HepG2 (cell line): ENCODE results near the gene ANKRD39. TPM values are rescaled to one million over a fixed set of nuclear protein-coding genes. Genes with fewer than 3 reads are reported as not detected.

Source experiments
- AKAP8 ChIP-seq: sonication (generic); formaldehyde crosslinking; IDR thresholded peaks from 2 replicates; pipeline ENCODE4 v1.5.1; 2020; ENCODE audit warnings: mild to moderate bottlenecking, missing genetic modification reagents
- KDM4B ChIP-seq: sonication (generic); formaldehyde crosslinking; IDR thresholded peaks from 2 replicates; pipeline ENCODE4 v1.4.0; 2020; ENCODE audit warnings: missing genetic modification reagents
- KDM5B ChIP-seq: sonication (generic); formaldehyde crosslinking; IDR thresholded peaks from 2 replicates; pipeline ENCODE4 v1.4.0; 2020; ENCODE audit warnings: missing genetic modification reagents, mild to moderate bottlenecking, borderline replicate concordance
- MEIS2 ChIP-seq: sonication (generic); formaldehyde crosslinking; IDR thresholded peaks from 2 replicates; pipeline ENCODE4 v1.9.0; 2021; ENCODE audit warnings: mild to moderate bottlenecking, missing genetic modification reagents
- MLXIP ChIP-seq: sonication (generic); formaldehyde crosslinking; IDR thresholded peaks from 2 replicates; pipeline ENCODE4 v1.9.0; 2021; ENCODE audit warnings: missing genetic modification reagents, borderline replicate concordance
- MTF1 ChIP-seq: sonication (generic); formaldehyde crosslinking; IDR thresholded peaks from 2 replicates; pipeline ENCODE4 v1.5.0; 2020; ENCODE audit warnings: missing genetic modification reagents
- TOE1 ChIP-seq: sonication (generic); formaldehyde crosslinking; IDR thresholded peaks from 2 replicates; pipeline ENCODE4 v1.4.0; 2020; ENCODE audit warnings: mild to moderate bottlenecking, missing genetic modification reagents
- TSC22D2 ChIP-seq: sonication (generic); formaldehyde crosslinking; IDR thresholded peaks from 2 replicates; pipeline ENCODE4 v1.5.1; 2020; ENCODE audit warnings: missing genetic modification reagents, mild to moderate bottlenecking, borderline replicate concordance
- ZFY ChIP-seq: sonication (generic); formaldehyde crosslinking; IDR thresholded peaks from 2 replicates; pipeline ENCODE4 v1.4.0; 2020; ENCODE audit warnings: missing genetic modification reagents
- ZNF484 ChIP-seq: sonication (generic); formaldehyde crosslinking; IDR thresholded peaks from 2 replicates; pipeline ENCODE4 v1.5.1; 2020; ENCODE audit warnings: mild to moderate bottlenecking, low read depth, missing genetic modification reagents, borderline replicate concordance
- ZNF552 ChIP-seq: sonication (generic); formaldehyde crosslinking; IDR thresholded peaks from 2 replicates; pipeline ENCODE4 v1.9.0; 2022; ENCODE audit warnings: missing genetic modification reagents, mild to moderate bottlenecking, borderline replicate concordance
- ZNF569 ChIP-seq: sonication (generic); formaldehyde crosslinking; IDR thresholded peaks from 2 replicates; pipeline ENCODE4 v1.5.0; 2020; ENCODE audit warnings: mild to moderate bottlenecking, missing genetic modification reagents, moderate library complexity, borderline replicate concordance
- ZNF646 ChIP-seq: sonication (generic); formaldehyde crosslinking; IDR thresholded peaks from 2 replicates; pipeline ENCODE4 v1.9.0; 2021; ENCODE audit warnings: mild to moderate bottlenecking, missing genetic modification reagents
- ZNF770 ChIP-seq: sonication (generic); formaldehyde crosslinking; IDR thresholded peaks from 2 replicates; pipeline ENCODE4 v1.5.0; 2020; ENCODE audit warnings: mild to moderate bottlenecking, missing genetic modification reagents
- ZSCAN9 ChIP-seq: IDR thresholded peaks from 2 replicates; pipeline ENCODE4 v1.6.1; 2016; ENCODE audit warnings: borderline replicate concordance
- polyA plus RNA-seq, 8 experiments: library from polyadenylated mRNA; depleted of rRNA in 3 of 8; stranded (reverse) in 7 of 8; unstranded in 1 of 8; fragments of >200 nt; fragmentation: Illumina TruSeq in 4 of 8; extraction: Trizol in 4 of 8; gene quantifications; 2 replicates each; pipeline versions ENCODE4 v1.2.1 to v1.2.3, GENCODE V29; 2011 to 2016; ENCODE audit warnings: low read depth in 4 of 8, missing spikeins in 1 of 8, mixed read lengths in 1 of 8; ENCODE audit not compliant: insufficient read depth in 1 of 8
- total RNA-seq, 5 experiments: library from RNA; depleted of rRNA; stranded (reverse); fragments of >200 nt; fragmentation: Illumina TruSeq; extraction: Trizol; gene quantifications; 2 replicates each; pipeline ENCODE4 v1.2.3, GENCODE V29; 2016; ENCODE audit warnings: low read depth in 1 of 5
- TF ChIP-seq, protein P1 (sequence below): sonication (generic); formaldehyde crosslinking; IDR thresholded peaks from 2 replicates; pipeline ENCODE4 v1.9.0; 2022; ENCODE audit warnings: missing genetic modification reagents, mild to moderate bottlenecking, borderline replicate concordance

ANKRD39 gene
- total and polyA plus RNA-seq, 2 of the 13 experiments (the other 11 are each of a cell fraction or from before 2014, with no cell fraction given) = 23.2 to 24.8 TPM

DNA sequence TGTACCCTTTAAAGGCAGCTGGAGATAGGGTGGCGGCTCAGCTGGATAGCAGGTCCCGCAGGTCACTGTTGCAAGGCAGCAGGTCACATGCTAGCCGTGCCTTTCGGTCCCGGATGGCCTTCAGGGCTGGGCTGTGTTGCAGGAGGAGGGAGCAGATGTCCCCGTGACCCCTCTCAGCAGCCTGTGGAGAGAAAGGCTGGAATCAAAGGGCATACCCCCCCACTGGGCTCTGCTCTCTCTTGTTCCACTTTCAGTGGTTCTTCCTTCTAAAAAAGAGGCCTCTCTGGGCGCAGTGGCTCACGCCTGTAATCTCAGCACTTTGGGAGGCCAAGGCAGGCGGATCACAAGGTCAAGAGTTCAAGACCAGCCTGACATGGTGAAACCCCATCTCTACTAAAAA, 9.6 kb downstream of the ANKRD39 start (continued):
- TF ChIP-seq ZNF569 (CRISPR knock-in tag) (no peak), MEIS2 (CRISPR knock-in tag) (no peak), MTF1 (CRISPR knock-in tag) (no peak), KDM4B (no peak), ZNF552 (CRISPR knock-in tag) (no peak), ZSCAN9 (CRISPR knock-in tag) (no peak), AKAP8 (CRISPR knock-in tag) (no peak), TOE1 (no peak), TSC22D2 (CRISPR knock-in tag) (no peak), ZNF770 (CRISPR knock-in tag) (no peak), ZNF646 (no peak), KDM5B (CRISPR knock-in tag) (no peak; the same call in 1 of the 2 replicates), ZFY (CRISPR knock-in tag) (no peak), MLXIP (CRISPR knock-in tag) (no peak), ZNF484 (no peak)
- TF ChIP-seq, protein P1, sequence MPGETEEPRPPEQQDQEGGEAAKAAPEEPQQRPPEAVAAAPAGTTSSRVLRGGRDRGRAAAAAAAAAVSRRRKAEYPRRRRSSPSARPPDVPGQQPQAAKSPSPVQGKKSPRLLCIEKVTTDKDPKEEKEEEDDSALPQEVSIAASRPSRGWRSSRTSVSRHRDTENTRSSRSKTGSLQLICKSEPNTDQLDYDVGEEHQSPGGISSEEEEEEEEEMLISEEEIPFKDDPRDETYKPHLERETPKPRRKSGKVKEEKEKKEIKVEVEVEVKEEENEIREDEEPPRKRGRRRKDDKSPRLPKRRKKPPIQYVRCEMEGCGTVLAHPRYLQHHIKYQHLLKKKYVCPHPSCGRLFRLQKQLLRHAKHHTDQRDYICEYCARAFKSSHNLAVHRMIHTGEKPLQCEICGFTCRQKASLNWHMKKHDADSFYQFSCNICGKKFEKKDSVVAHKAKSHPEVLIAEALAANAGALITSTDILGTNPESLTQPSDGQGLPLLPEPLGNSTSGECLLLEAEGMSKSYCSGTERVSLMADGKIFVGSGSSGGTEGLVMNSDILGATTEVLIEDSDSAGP (CRISPR knock-in tag) = peak; percentile 39; the same call in 1 of the 2 replicates
